Posterior vena cava (tissue), 2 donors: ENCODE results near the gene ADORA1. TPM values are rescaled to one million over a fixed set of nuclear protein-coding genes. Genes with fewer than 3 reads are reported as not detected.
A peak's percentile ranks its signal among the peaks of the same experiment; 100 is the strongest.

Experiments
- DNase-seq: peaks from one replicate; pipeline ENCODE4 v3.0.0-alpha.2; 2020; ENCODE audit warnings: low spot score
- intact Hi-C, 2 donors: fragments of 100-400 bp; cut with DNase I; formaldehyde crosslinking; loops; one replicate each; pipeline versions ENCODE4 v1.14.1 to v1.14.2; 2022 to 2023
- total RNA-seq, 2 donors: library from RNA; stranded (reverse); fragmentation: NEBNext Ultra II Directional; extraction: Animal tissue kit (Norgen Biotek cat#: 25700); gene quantifications; one replicate each; pipeline ENCODE4 v1.2.1, GENCODE V29; 2021
- donor health status: DM: yes; HTN: yes; CAD: no.
- donor health status: DM: yes; HTN: yes; CAD: no.

The ADORA1 gene
- total RNA-seq, 2 donors from 2014 or later = 0.32 to 1.3 TPM

- intact Hi-C loops = loop anchor here (5.0 to 10.0 kb wide), 2 partner anchors 73 to 99 kb away; no protein-coding TSS in a partner anchor
- peak; percentile 93 for DNase-seq
Measured at GRCh38 chr1:203117611-203118575, 9.6 kb upstream of the ADORA1 start.

GRCh38 chr1:203120325-203121153 is 7.0 kb upstream of the ADORA1 start:
- no peak for DNase-seq
- intact Hi-C loops = no loop called here

- intact Hi-C loops = no loop called here
- DNase-seq = no peak
Measured at GRCh38 chr1:203121186-203122015, 6.1 kb upstream of the ADORA1 start.

- intact Hi-C loops = no loop called here
- DNase-seq = no peak
Measured at GRCh38 chr1:203122159-203122558, 5.4 kb upstream of the ADORA1 start.

DNA sequence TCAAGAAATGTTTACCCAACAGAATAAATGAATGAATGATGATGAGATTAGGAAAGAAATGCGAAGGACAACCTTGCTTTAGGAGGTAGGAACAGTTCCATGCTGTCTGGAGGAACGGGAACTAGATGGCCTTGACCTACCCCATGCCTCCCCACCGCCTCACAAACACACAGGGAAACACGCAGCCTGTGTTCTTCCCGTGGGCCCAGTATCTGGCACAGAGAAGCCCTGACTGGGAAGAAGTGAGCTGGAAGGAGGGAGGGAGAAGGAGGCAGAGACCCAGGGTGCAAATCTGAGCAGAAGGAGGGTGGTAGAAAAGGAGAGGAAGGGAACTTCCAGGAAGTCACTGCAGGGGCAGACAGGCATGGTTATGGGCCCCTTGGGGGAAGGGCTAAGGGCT is 3.5 kb upstream of the ADORA1 start:
- intact Hi-C loops = no loop called here
- no peak for DNase-seq

GRCh38 chr1:203124546-203125317 is 2.8 kb upstream of the ADORA1 start:
- intact Hi-C loops = loop anchor here in 1 of 2 donors (5.0 kb wide), 1 partner anchor 1697 kb away; no protein-coding TSS in a partner anchor
- no peak for DNase-seq

DNA sequence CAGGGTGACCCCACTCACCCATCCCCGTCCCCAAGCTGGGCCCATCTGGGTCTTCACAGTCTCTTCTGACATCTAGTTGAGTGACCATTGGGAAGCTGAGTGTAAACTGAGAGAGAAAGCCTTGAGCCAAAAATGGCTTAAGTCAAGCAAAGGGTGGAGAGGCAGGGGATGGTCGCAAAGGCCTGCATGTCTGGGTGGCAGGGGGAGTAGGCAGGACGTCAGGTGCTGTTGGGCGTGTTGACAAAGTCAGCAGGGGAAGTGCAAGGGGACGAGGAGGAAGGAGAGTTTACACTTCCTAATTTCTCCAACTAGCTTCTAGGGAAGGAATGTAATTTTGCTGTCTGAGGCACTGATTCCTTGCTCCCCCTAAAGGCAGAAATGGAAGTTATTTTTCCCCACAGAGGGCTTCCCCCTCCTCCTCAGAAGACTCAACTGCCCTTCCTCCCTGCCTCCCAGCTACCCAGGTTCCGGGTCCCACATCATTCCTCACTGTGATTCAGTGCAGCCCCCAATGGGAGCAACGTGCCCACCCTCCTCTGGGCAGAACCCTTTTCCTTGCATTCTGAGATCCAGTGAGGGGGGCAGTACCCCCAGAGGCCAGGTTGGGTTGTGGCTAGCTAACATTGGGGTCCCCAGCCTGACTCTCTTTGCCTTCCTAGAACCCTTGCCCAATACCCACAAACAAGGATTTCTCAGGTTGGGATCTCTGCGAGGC is 1.2 kb upstream of the ADORA1 start:
- no peak for DNase-seq
- intact Hi-C loops = loop anchor here in 1 of 2 donors (5.0 kb wide), 1 partner anchor 1699 kb away; no protein-coding TSS in a partner anchor

DNA sequence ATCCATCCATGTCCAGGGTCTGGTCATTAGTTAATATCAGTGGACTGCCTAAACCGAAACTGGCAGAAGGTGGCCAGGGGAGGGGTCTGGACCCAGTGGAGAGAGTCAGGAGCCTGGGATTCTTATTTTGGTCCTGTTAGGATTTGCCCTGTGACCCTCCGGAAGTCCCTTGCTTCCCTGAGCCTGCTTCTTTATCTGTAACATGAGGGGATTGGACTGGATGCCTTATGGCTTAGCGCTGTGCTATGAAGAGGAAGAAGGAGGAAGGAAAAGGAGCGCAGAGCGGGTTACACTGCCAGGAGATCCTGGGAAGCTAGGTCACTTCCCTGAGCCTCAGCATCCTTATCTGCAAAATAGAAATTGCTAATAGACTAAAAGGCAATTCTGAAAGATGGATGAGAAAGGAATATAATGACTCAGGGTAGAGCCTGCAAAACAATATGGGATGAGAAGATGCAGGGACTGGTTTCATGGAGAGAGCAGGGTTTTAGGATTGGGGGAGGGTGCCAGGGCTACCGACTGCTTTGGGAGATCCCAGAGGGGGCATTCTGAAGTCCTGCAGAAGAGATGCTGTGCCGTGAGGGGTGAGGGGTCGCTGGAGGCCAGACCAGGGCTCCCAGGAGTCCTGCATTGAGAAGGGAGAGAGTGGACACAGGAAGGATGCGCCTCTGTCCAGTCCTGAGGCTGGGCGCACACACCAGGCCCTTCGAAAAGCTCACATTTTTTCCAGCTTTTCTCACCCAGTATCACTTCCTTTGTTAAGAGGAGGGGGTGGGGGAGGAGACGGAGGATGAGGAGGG is 460 bp upstream of the ADORA1 start:
- intact Hi-C loops = loop anchor here in 1 of 2 donors (5.0 kb wide), 1 partner anchor 1700 kb away; no protein-coding TSS in a partner anchor
- no peak for DNase-seq

- intact Hi-C loops = loop anchor here in 1 of 2 donors (5.0 kb wide), 1 partner anchor 1701 kb away; no protein-coding TSS in a partner anchor
- DNase-seq = peak; percentile 50
Measured at GRCh38 chr1:203128431-203128715, 847 bp downstream of the ADORA1 start.

DNA sequence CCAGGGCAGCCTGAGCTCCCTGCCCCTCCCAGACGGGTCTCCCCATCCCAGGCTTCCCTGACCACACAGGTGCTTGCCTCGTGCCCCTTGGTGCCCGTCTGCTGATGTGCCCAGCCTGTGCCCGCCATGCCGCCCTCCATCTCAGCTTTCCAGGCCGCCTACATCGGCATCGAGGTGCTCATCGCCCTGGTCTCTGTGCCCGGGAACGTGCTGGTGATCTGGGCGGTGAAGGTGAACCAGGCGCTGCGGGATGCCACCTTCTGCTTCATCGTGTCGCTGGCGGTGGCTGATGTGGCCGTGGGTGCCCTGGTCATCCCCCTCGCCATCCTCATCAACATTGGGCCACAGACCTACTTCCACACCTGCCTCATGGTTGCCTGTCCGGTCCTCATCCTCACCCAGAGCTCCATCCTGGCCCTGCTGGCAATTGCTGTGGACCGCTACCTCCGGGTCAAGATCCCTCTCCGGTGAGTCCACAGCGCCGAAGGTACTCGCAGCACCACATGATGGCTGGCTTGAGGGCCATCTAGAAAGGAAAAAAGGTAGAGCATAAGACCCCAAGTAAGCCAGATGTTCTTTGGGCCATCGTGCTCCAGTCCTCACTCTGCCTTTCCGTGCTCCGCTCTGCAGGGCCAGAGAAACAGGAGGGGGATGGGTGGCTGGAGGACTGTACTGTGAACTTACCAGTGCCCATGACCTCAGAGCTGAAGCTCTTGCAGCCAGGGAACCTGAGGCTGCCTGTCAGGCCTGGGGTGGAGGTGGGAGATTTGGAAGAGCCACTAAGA is 1.4 kb downstream of the ADORA1 start:
- intact Hi-C loops = loop anchor here in 1 of 2 donors (5.0 kb wide), 1 partner anchor 1702 kb away; no protein-coding TSS in a partner anchor
- DNase-seq = peak; percentile 65

- peak; percentile 37 for DNase-seq
- intact Hi-C loops = loop anchor here in 1 of 2 donors (5.0 kb wide), 1 partner anchor 1702 kb away; no protein-coding TSS in a partner anchor
Measured at GRCh38 chr1:203129501-203130231, 2.1 kb downstream of the ADORA1 start.

GRCh38 chr1:203130358-203130985 is 2.9 kb downstream of the ADORA1 start:
- DNase-seq = peak; percentile 50
- intact Hi-C loops = no loop called here

- intact Hi-C loops = loop anchor here in 1 of 2 donors (2.0 kb wide), 1 partner anchor 63 kb away; no protein-coding TSS in a partner anchor
- peak; percentile 47 for DNase-seq
Measured at GRCh38 chr1:203131548-203132200, 4.1 kb downstream of the ADORA1 start.
